NT2/D1 (cell line): ENCODE measurements around the gene AK8.

Source experiments
- YY1 ChIP-seq: IDR thresholded peaks from 2 replicates; pipeline ENCODE4 v1.6.1; 2011; ENCODE audit not compliant: insufficient read length, insufficient read depth
- ZNF274 ChIP-seq: IDR thresholded peaks from 2 replicates; pipeline ENCODE4 v1.6.1; 2011; ENCODE audit warnings: mild to moderate bottlenecking, low read depth, low read length

GRCh38 chr9:132892400-132892799 is 14.3 kb upstream of the AK8 start:
- TF ChIP-seq YY1 (no peak), ZNF274 (no peak)
